Type B pancreatic cell (in vitro differentiated cells): Measurements from ENCODE around the gene TPST1. TPM values are rescaled to one million over a fixed set of nuclear protein-coding genes. Genes with fewer than 3 reads are reported as not detected.

Experiments used
- DNase-seq: peaks from one replicate; pipeline ENCODE4 v3.0.0; 2021; ENCODE audit warnings: mixed read lengths; ENCODE audit not compliant: unreplicated experiment; ENCODE audit errors: extremely low spot score
- H3K27ac Mint-ChIP-seq: 2 replicates; pipeline ENCODE4 v1.8.0; 2021; ENCODE audit warnings: mild to moderate bottlenecking, mixed read lengths
- H3K27me3 Mint-ChIP-seq: 2 replicates; pipeline ENCODE4 v1.8.0; 2021; ENCODE audit warnings: mixed read lengths
- H3K36me3 Mint-ChIP-seq: 2 replicates; pipeline ENCODE4 v1.8.0; 2021; ENCODE audit warnings: mixed read lengths
- H3K4me1 Mint-ChIP-seq: one replicate; pipeline ENCODE4 v1.8.0; 2021; ENCODE audit warnings: mixed read lengths; ENCODE audit not compliant: unreplicated experiment
- H3K4me3 Mint-ChIP-seq: 2 replicates; pipeline ENCODE4 v1.8.0; 2021; ENCODE audit warnings: mild to moderate bottlenecking, mixed read lengths
- H3K9me3 Mint-ChIP-seq: 2 replicates; pipeline ENCODE4 v1.8.0; 2021; ENCODE audit warnings: mixed read lengths
- total RNA-seq: library from RNA; stranded (reverse); gene quantifications from 2 replicates; pipeline ENCODE4 v1.2.1, GENCODE V29; 2021; ENCODE audit warnings: low replicate concordance
- TF ChIP-seq, protein P1 (sequence below): fragments of 200-600 bp; sonication (generic); conservative IDR thresholded peaks from 2 replicates; pipeline ENCODE4 v1.5.0; 2021; ENCODE audit warnings: antibody characterized with exemption, mild to moderate bottlenecking

Gene TPST1
- total RNA-seq, 1 donor from 2014 or later: 26.9 TPM

DNA sequence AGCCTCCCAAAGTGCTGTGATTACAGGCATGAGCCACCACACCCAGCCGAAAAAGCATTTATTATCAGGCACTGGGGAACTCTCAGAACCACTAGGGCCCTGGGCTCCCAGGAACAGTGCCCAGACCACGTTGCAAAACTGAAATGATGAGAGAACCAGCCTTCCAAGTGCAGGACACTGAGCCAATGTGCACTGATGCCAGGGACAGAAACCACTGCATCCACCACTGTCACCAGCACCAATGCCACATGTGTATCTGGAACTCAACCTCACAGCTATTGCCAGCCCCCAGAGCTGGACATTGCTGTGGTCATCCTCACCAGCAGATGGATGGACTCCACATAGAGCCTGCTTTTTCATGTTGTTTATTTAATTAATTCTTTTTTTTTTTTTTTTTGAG is 28.2 kb upstream of the TPST1 start:
- TF ChIP-seq, protein P1, sequence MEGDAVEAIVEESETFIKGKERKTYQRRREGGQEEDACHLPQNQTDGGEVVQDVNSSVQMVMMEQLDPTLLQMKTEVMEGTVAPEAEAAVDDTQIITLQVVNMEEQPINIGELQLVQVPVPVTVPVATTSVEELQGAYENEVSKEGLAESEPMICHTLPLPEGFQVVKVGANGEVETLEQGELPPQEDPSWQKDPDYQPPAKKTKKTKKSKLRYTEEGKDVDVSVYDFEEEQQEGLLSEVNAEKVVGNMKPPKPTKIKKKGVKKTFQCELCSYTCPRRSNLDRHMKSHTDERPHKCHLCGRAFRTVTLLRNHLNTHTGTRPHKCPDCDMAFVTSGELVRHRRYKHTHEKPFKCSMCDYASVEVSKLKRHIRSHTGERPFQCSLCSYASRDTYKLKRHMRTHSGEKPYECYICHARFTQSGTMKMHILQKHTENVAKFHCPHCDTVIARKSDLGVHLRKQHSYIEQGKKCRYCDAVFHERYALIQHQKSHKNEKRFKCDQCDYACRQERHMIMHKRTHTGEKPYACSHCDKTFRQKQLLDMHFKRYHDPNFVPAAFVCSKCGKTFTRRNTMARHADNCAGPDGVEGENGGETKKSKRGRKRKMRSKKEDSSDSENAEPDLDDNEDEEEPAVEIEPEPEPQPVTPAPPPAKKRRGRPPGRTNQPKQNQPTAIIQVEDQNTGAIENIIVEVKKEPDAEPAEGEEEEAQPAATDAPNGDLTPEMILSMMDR: no peak
- Mint-ChIP-seq H3K36me3 (no peaks in the 10 kb centered on the region), H3K9me3 (no peaks in the 10 kb centered on the region), H3K27ac (no peak overlapping the region), H3K4me3 (no peak overlapping the region), H3K27me3 (no peaks in the 10 kb centered on the region), H3K4me1 (no peaks in the 10 kb centered on the region)
- no peak for DNase-seq

DNA sequence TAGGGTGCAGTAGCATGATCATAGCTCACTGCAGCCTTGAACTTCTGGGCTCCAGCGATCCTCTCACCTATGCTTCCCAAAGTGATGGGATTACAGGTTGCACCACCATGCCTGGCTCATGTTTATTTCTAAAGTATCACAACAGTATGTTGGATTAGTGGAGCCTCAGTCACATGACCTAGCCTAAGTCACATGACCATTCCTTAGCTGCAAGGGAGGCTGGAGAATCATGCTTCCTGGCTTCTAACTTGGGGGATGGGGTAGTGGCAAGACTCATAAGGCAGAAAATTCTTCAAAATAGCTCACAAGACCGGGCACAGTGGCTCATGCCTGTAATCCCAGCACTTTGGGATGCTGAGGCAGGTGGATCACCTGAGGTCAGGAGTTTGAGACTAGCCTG is 26.9 kb upstream of the TPST1 start:
- Mint-ChIP-seq H3K27ac (no peak overlapping the region), H3K36me3 (no peaks in the 10 kb centered on the region), H3K4me3 (no peak overlapping the region), H3K4me1 (no peaks in the 10 kb centered on the region), H3K9me3 (no peaks in the 10 kb centered on the region), H3K27me3 (no peaks in the 10 kb centered on the region)
- no peak for DNase-seq
- TF ChIP-seq, protein P1: no peak

- H3K27me3 Mint-ChIP-seq: no peaks in the 10 kb centered on the region
- no peaks in the 10 kb centered on the region for H3K4me1 Mint-ChIP-seq
- H3K4me3 Mint-ChIP-seq: no peak overlapping the region
- H3K36me3 Mint-ChIP-seq: no peaks in the 10 kb centered on the region
- H3K27ac Mint-ChIP-seq: no peak overlapping the region
- TF ChIP-seq, protein P1: no peak
- H3K9me3 Mint-ChIP-seq: no peaks in the 10 kb centered on the region
- no peak for DNase-seq
Measured at GRCh38 chr7:66181329-66181728, 23.8 kb upstream of the TPST1 start.

DNA sequence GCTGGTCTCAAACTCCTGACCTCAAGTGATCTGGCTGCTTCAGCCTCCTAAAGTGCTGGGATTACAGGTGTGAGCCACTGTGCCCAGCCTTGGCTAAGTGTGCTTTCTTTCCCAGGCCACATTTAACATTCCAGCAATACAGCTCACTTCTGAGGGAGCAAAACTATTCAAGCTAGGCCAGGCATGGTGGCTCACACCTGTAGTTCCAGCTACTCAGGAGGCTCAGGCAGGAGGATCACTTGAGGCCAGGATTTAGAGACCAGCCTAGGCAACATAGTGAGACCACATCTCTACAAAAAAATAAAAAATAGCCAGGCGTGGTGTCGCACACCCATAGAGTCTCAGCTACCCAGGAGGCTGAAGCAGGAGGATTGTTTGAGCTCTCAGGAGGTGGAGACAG is 23.3 kb upstream of the TPST1 start:
- H3K4me1 Mint-ChIP-seq: no peaks in the 10 kb centered on the region
- H3K9me3 Mint-ChIP-seq: no peaks in the 10 kb centered on the region
- no peaks in the 10 kb centered on the region for H3K36me3 Mint-ChIP-seq
- H3K27ac Mint-ChIP-seq: no peak overlapping the region
- no peak for DNase-seq
- H3K27me3 Mint-ChIP-seq: no peaks in the 10 kb centered on the region
- TF ChIP-seq, protein P1: no peak
- no peak overlapping the region for H3K4me3 Mint-ChIP-seq

DNA sequence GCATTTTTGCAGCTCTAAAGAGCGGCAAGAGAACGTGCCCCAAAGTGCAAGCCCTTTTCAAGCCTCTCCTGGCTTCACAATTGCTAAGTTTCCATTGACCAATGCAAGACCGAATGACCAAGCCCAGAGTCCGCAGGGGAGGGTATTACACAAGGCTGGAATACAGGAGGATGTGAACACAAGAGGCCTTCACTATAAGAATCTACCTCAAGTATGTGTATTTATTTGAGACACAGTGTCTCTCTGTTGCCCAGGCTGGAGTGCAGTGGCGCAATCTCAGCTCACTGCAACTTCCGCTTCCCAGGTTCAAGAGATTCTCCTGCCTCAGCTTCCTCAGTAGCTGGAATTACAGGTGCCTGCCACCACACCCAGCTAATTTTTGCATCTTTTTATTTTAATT is 22.2 kb upstream of the TPST1 start:
- Mint-ChIP-seq H3K36me3 (no peaks in the 10 kb centered on the region), H3K4me3 (no peak overlapping the region), H3K9me3 (no peaks in the 10 kb centered on the region), H3K4me1 (no peaks in the 10 kb centered on the region), H3K27me3 (no peaks in the 10 kb centered on the region), H3K27ac (no peak overlapping the region)
- TF ChIP-seq, protein P1: no peak
- DNase-seq: no peak

DNA sequence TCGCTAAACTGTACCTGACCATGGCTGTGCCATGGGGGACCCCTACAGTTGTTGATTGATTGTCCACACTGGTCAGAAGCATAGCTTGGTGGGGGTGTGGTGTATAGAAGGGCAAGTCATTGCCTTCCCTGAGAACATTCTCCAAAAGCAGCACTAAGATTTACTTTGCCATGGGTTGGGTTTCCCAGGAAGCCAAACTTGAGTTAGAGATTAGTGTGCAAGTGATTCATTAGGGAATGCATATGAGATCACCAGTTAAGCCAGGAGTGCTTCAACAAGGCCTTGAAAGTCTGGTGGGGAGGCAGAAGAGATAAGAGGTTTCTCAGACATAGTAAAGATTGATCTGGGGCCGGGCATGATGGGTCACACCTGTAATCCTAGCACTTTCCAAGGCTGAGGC is 21.4 kb upstream of the TPST1 start:
- H3K4me3 Mint-ChIP-seq: no peak overlapping the region
- H3K9me3 Mint-ChIP-seq: no peaks in the 10 kb centered on the region
- no peak for DNase-seq
- TF ChIP-seq, protein P1: no peak
- peak overlapping the region; percentile 4 for H3K27ac Mint-ChIP-seq
- H3K4me1 Mint-ChIP-seq: no peaks in the 10 kb centered on the region
- no peaks in the 10 kb centered on the region for H3K27me3 Mint-ChIP-seq
- no peaks in the 10 kb centered on the region for H3K36me3 Mint-ChIP-seq
